ENCODE data around the gene DTNB. TPM values are rescaled to one million over a fixed set of nuclear protein-coding genes. Genes with fewer than 3 reads are reported as not detected.

DTNB gene
- total and polyA plus RNA-seq, 2 donors (not counting 3 experiments of a cell fraction or from before 2014, with no cell fraction given): 11.5 to 17.0 TPM

DNA sequence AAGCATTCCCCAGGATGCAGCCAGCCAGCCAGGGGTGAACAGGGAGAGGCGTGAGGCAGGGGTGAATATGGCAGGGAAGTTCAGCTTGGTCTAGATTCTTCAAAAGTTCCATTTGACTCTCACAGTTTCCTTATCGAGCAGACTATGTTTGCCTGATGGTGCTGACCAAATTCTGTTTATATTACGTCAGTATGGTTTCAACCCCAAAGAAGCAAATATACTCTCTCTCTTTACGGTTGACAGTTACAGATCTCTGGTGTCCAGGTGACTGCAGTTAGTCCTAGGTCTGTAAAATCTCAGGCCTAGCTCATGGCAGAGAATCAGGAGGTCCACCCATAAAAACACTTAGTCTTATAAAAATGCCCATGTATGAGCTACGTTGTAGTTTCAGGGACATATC is 293.4 kb downstream of the DTNB start:
- Histone ChIP-seq H3K36me3 (ENCODE audit: control insufficient read depth in 2 of 2, extremely low read depth in 1 of 2, insufficient read depth in 2 of 2, low read length in 2 of 2) (no peaks in the 10 kb centered on the region), H3K79me2 (ENCODE audit: control insufficient read depth, insufficient read depth, low read length) (no peaks in the 10 kb centered on the region), H3K4me3 (replicated peaks in 1 of 3; ENCODE audit: insufficient read depth in 1 of 3, low read depth in 1 of 3, low read length in 3 of 3) (no peak overlapping the region), H3K27ac (ENCODE audit: insufficient read depth, low read depth, low read length) (no peak overlapping the region), H3K27me3 (ENCODE audit: control insufficient read depth in 2 of 2, insufficient read depth in 2 of 2, low read length in 2 of 2) (no peaks in the 10 kb centered on the region), H4K20me1 (replicated peaks; ENCODE audit: control insufficient read depth, extremely low read depth, insufficient read depth, low read length) (no peaks in the 10 kb centered on the region), H3K9ac (replicated peaks; ENCODE audit: extremely low read depth, insufficient read depth, low read length) (no peak overlapping the region), H3K9me3 (replicated peaks; ENCODE audit: control insufficient read depth, insufficient read depth, low read length) (no peaks in the 10 kb centered on the region), H3K9me1 (replicated peaks; ENCODE audit: control insufficient read depth, extremely low read depth, insufficient read depth, low read length) (no peaks in the 10 kb centered on the region), H3K4me1 (ENCODE audit: control insufficient read depth, extremely low read depth, insufficient read depth, low read length) (peaks cover 11% of the 10 kb centered on the region), H2AFZ (ENCODE audit: low read depth, low read length) (no peak overlapping the region), H3K4me2 (ENCODE audit: insufficient read depth, low read length) (no peak overlapping the region)
- ChIA-PET CTCF (interaction anchor here (0.9 to 6.6 kb wide), 3 partner anchors 18 to 51 kb away, joined by 3 to 43 read pairs (median 4); no protein-coding TSS in a partner anchor), POLR2A (no interaction called here)
- dilution Hi-C loops (cut with MboI; ENCODE audit: extremely low pct_ligation_motif_present, low sequenced_read_pairs): no loop called here
- intact Hi-C loops (cut with micrococcal nuclease): no loop called here
- TF ChIP-seq FOS (IDR thresholded peaks at IDR 0.05; ENCODE audit: borderline replicate concordance, insufficient read depth, low read length) (no peak), POLR2A (IDR thresholded peaks at IDR 0.05; ENCODE audit: low read depth, low read length) (no peak), POLR2AphosphoS5 (IDR thresholded peaks at IDR 0.05; ENCODE audit: insufficient read depth, low read depth, low read length) (no peak), GATA2 (IDR thresholded peaks at IDR 0.05; ENCODE audit: insufficient read depth, insufficient read length, low read depth, low read length) (no peak), MYC (IDR thresholded peaks at IDR 0.05; ENCODE audit: low read depth, low read length) (no peak)
- TF ChIP-seq, protein P1, sequence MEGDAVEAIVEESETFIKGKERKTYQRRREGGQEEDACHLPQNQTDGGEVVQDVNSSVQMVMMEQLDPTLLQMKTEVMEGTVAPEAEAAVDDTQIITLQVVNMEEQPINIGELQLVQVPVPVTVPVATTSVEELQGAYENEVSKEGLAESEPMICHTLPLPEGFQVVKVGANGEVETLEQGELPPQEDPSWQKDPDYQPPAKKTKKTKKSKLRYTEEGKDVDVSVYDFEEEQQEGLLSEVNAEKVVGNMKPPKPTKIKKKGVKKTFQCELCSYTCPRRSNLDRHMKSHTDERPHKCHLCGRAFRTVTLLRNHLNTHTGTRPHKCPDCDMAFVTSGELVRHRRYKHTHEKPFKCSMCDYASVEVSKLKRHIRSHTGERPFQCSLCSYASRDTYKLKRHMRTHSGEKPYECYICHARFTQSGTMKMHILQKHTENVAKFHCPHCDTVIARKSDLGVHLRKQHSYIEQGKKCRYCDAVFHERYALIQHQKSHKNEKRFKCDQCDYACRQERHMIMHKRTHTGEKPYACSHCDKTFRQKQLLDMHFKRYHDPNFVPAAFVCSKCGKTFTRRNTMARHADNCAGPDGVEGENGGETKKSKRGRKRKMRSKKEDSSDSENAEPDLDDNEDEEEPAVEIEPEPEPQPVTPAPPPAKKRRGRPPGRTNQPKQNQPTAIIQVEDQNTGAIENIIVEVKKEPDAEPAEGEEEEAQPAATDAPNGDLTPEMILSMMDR (IDR thresholded peaks at IDR 0.05; ENCODE audit: extremely low read depth in 1 of 2, insufficient read depth in 1 of 2, low read depth in 1 of 2, low read length in 2 of 2): no peak
- TF ChIP-seq, protein P2, sequence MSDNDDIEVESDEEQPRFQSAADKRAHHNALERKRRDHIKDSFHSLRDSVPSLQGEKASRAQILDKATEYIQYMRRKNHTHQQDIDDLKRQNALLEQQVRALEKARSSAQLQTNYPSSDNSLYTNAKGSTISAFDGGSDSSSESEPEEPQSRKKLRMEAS (IDR thresholded peaks at IDR 0.05; ENCODE audit: insufficient read depth, insufficient read length): no peak
- FAIRE-seq (no peak), DNase-seq (ENCODE audit: low read depth, low spot score) (no peak)
- no TSS peak for BruUV-seq (replicated peaks)
